Measurements from ENCODE around the gene ERICH6. TPM values are rescaled to one million over a fixed set of nuclear protein-coding genes. Genes with fewer than 3 reads are reported as not detected.

Gene ERICH6
- polyA plus RNA-seq, 10 donors = 0.13 to 0.83 (median 0.52) TPM; not detected in 5

GRCh38 chr3:150736903-150737832, 33.4 kb upstream of the ERICH6 start:
- no peak for DNase-seq

DNA sequence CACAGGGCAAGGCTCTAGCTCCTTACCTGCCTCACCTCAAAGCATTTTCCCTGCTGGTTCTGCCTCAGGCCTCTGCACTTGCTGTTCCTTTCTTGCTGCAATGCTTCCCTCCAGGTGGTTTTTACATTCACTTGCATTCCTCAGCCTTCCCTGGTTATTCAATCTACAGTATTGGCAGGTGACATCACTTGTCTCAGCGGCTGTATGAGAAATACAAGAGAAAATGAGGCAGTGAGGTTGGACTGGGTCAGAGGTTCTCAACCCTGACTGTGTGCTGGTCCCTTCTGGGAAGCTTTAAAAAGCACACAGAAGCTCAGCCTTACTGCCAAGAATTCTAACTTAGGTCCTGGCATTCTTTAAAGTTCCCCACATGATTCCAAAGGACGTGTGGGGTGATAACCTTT, 32.6 kb upstream of the ERICH6 start:
- no peak for DNase-seq

DNA sequence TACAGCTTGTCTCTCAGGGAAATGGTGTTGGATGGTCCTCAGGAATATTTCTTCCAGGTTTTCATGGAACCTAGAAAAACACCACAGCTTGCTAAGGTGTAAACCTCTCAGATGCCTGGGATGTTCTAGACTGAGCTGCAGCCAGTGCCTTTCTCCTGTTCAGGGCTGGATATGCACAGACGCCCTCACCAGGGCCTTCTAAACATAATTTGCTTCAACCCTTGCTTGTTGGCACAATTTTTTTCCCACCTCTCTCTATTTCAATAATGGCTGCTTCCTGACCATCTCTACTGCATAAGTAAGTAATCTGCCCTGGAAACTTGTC, 31.0 kb upstream of the ERICH6 start:
- DNase-seq = no peak

DNA sequence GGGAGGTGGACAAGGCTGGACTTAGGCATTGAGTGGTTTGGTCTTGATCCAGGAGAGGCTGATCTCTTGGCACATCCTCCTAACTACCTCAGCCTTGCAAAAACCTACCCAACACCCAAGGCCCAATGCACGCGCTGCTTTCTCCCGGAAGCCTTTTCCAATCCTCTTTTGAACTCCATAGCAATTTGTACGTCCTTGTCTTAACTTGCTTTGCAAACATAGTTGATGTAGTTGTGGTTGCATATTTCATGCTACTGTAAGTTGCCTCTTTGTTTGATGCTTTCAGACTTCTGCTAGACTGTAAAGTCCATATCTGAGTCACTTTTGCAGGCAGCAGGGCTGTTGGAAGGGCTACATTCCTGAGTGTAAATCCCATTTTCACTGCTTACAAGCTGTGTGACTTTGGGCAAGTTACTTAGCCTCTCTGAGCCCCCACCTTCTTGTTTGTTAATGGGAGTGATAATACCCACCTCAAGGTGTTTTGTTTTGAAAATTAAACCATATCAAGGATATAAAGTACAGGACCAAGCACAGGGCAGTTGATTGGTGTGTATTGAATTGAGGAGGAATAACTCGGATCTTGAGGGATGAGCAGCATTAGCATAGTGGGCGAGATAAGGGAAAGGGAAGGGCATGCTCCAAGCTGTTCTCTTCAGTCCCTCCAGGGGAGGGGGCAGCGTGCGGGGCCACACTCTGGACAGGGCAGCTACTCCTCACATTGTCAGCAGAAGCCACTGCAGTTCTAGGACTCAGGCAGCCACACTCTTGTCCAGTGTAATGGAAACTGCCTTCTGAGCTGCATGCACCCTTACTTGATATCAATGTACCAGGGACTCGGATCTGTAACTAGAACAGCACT, 30.4 kb upstream of the ERICH6 start:
- no peak for DNase-seq

- no peak for DNase-seq
Observed at GRCh38 chr3:150733373-150733935, 29.7 kb upstream of the ERICH6 start.

DNA sequence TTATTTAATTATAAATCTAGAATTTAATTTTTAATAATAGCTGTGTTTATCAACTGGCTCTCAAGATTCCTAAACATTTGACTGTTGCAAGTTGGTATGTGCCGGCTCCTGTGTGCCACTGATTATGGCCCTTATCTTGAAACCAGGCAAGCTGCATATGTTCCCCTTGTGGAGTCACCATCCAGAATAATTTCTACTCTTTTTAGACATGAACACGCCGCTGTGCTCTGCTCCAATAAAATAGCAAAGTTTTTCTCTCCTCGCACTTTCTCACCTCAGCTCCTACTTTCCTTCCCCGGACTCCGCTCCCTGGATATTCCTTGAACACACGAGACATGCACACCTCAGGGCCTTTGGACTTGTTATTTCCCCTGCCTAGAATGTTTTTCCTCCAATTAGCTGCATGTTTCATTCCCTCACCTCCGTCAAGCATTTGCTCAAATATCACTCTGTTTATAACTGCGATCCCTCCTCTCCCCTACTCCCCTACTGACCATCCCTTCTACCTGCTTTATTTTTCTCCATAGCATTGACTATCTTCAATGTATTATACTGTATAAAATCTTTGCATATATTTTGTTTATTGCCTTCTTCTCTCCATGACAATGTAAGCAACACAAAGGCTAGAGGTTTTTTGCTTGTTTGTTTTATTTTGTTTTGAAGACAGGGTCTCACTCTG, 26.1 kb upstream of the ERICH6 start:
- DNase-seq = no peak

GRCh38 chr3:150727653-150728502, 24.2 kb upstream of the ERICH6 start:
- no peak for DNase-seq

- no peak for DNase-seq
Observed at GRCh38 chr3:150725548-150725947, 21.8 kb upstream of the ERICH6 start.

- no peak for DNase-seq
Observed at GRCh38 chr3:150723946-150724345, 20.2 kb upstream of the ERICH6 start.

GRCh38 chr3:150722267-150722666, 18.5 kb upstream of the ERICH6 start:
- no peak for DNase-seq

DNA sequence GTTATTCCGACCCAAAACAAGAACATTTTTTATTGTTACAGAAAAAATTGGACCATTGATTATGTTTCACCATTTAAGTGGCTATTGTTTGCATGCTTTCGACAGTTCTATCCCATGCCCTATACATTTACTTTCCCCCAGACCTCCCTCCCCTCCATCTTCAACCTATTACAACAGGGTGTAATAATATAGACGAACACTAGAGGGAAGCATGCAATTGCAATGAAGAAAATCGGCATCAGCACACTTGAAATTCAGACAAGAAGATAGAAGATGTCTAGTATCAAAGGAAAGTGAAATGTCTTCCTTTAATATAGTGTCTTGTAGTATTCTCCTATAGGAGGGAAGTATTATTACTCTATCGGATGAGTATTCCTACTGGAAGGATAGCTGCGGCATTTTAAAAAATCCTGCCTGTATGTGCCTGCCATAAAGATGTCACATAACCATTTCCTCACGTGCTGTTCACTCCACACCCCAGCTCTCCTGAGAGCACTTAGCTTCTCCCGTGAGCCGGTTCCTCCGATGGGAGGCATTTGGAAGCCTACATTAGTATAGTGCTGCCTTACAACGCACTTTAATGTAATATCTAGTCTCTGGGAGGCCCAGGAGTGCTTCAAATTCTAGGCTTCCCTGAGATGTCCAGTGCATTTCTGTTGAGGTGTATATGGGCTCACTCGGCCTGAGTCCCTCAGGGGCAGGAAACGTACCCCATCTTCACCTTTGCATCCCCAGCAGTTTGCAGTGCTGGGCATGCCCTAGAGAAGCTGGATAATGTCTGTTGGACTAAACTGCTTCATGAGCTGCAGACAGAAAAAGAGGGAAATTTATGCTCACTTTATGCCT, 17.8 kb upstream of the ERICH6 start:
- DNase-seq = peak; percentile 54 to 80 (median 62)

DNA sequence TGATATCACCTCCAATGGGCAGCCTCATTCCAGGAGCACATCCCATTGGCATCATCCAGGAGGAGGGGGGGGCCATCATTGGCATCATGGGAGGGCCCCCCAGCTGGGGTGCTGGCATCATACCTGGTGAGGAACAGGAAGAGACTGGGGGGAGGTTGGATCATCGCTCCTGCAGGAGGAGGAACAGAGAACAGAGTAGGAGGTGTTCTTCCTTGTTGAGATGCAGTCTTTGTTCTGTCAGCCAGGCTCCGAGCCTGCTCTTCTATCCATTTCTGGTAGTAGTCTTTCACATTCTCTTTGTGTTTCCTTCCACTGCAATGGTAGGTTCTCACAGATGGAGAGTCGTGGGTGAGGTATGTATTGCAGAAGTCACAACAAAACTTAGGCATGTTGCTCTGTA, 16.7 kb upstream of the ERICH6 start:
- no peak for DNase-seq

- no peak for DNase-seq
Observed at GRCh38 chr3:150710097-150710496, 6.4 kb upstream of the ERICH6 start.

DNA sequence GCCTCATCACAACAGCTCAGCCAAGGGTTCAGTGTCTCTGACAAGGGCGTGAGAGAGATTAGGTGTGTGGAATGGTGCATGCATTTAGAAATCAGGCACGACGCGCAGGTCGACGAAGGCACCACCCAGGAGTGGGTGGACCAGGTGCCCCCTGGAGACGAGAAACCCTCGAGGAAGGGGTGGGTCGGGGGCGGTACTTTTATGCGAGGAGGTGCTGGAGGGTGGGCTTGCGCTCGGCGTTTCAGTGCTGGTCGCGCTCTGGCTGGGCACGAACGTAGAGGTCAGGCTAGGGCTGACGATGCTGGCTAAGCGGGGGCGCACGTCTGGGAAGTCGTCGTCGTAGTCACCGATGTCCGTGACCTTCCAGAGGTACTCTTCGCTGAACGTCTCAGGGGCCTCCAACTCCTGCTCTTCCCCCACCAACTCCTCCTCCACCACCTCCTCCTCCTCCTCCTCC, 393 bp downstream of the ERICH6 start:
- DNase-seq = peak; percentile 18 to 86 (median 65)

- DNase-seq = no peak
Observed at GRCh38 chr3:150699068-150699639, 4.6 kb downstream of the ERICH6 start.

DNA sequence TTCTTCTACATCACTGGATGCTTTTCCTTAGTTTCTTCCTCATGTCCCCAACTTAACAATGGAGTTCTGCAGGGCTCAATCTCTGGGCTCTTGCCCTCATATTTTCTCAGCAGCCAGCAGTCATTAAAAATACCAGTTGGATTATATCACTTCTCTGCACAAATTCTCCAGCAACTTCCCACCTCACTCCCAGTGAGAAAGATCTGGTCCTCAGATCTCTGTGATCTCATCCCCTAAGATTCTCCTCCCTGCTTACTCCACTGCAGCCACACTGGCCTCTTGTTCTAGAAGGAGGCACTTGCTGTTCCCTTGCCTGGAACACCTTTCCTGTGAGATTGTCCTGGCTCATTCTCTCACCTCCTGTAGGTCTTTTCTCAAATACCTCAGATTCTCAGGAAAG, 6.1 kb downstream of the ERICH6 start:
- DNase-seq = no peak

- DNase-seq = no peak
Observed at GRCh38 chr3:150691414-150692040, 12.2 kb downstream of the ERICH6 start.

DNA sequence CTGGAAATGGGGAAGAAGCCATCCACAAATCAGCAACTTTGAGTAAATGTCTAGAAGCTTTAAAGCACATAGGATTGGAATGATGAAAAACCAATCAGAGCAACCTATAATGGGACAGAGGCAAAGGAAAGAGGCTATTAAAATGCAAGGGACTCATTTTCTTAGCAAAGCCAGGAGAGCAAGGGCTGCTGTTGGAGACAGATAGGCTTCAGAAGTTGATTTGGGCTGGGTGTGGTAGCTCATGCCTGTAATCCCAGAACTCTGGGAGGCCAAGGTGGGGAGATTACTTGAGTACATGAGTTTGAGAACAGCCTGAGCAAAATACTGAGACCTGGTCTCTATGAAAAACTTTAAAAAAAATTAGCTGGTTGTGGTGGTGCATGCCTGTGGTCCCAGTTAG, 16.1 kb downstream of the ERICH6 start:
- no peak for DNase-seq

GRCh38 chr3:150682824-150683223, 20.9 kb downstream of the ERICH6 start:
- DNase-seq = no peak
